ENCODE measurements around the gene IGF1R. TPM values are rescaled to one million over a fixed set of nuclear protein-coding genes. Genes with fewer than 3 reads are reported as not detected.

Gene IGF1R
- polyA plus RNA-seq, 1 experiment, result 21.6 TPM

- Histone ChIP-seq H3K9me3 (ENCODE audit: control insufficient read depth, insufficient read depth, low read length) (no peaks in the 10 kb centered on the region), H3K4me3 (ENCODE audit: low read depth, low read length) (no peak overlapping the region), H3K27ac (ENCODE audit: low read depth, low read length) (no peak overlapping the region), H3K27me3 (ENCODE audit: control insufficient read depth, insufficient read depth, low read length) (no peaks in the 10 kb centered on the region)
- no peak for DNase-seq (ENCODE audit: low read depth, low spot score)
- ChIA-PET POLR2A (interaction anchor here (0.7 kb wide), 2 partner anchors 191 to 283 kb away, joined by 4 to 5 read pairs; no protein-coding TSS in a partner anchor), CTCF (interaction anchor here (1.0 to 1.2 kb wide), 2 partner anchors 216 to 356 kb away, joined by 3 read pairs; no protein-coding TSS in a partner anchor)
- no peak for TF ChIP-seq CTCF (IDR thresholded peaks at IDR 0.05; ENCODE audit: low read depth, low read length)
Measured at GRCh38 chr15:98875309-98875708, 227.0 kb downstream of the IGF1R start.

GRCh38 chr15:98876451-98877369, 228.4 kb downstream of the IGF1R start:
- Histone ChIP-seq H3K4me3 (ENCODE audit: low read depth, low read length) (no peak overlapping the region), H3K27me3 (ENCODE audit: control insufficient read depth, insufficient read depth, low read length) (no peaks in the 10 kb centered on the region), H3K9me3 (ENCODE audit: control insufficient read depth, insufficient read depth, low read length) (no peaks in the 10 kb centered on the region), H3K27ac (ENCODE audit: low read depth, low read length) (no peak overlapping the region)
- CTCF ChIA-PET, result interaction anchor here (0.7 to 0.9 kb wide), 2 partner anchors 98 to 1795 kb away, joined by 5 to 6 read pairs; no protein-coding TSS in a partner anchor
- DNase-seq (ENCODE audit: low read depth, low spot score), result no peak
- POLR2A ChIA-PET, result no interaction called here
- TF ChIP-seq CTCF (IDR thresholded peaks at IDR 0.05; ENCODE audit: low read depth, low read length), result no peak

GRCh38 chr15:98878172-98878571, 229.8 kb downstream of the IGF1R start:
- DNase-seq (ENCODE audit: low read depth, low spot score), result no peak
- Histone ChIP-seq H3K27ac (ENCODE audit: low read depth, low read length) (peak overlapping the region; percentile 87), H3K27me3 (ENCODE audit: control insufficient read depth, insufficient read depth, low read length) (no peaks in the 10 kb centered on the region), H3K4me3 (ENCODE audit: low read depth, low read length) (no peak overlapping the region), H3K9me3 (ENCODE audit: control insufficient read depth, insufficient read depth, low read length) (no peaks in the 10 kb centered on the region)
- CTCF ChIA-PET, result no interaction called here
- TF ChIP-seq CTCF (IDR thresholded peaks at IDR 0.05; ENCODE audit: low read depth, low read length), result no peak
- POLR2A ChIA-PET, result no interaction called here

- H3K27ac ChIP-seq (ENCODE audit: low read depth, low read length), result peak overlapping the region; percentile 58
- CTCF ChIA-PET, result interaction anchor here (0.7 kb wide), 1 partner anchor 450 kb away, joined by 6 read pairs; no protein-coding TSS in a partner anchor
Measured at GRCh38 chr15:98878862-98879261, 230.5 kb downstream of the IGF1R start.

More at GRCh38 chr15:98878862-98879261, 230.5 kb downstream of the IGF1R start:
- H3K4me3 ChIP-seq (ENCODE audit: low read depth, low read length), result no peak overlapping the region
- TF ChIP-seq CTCF (IDR thresholded peaks at IDR 0.05; ENCODE audit: low read depth, low read length), result no peak
- H3K9me3 ChIP-seq (ENCODE audit: control insufficient read depth, insufficient read depth, low read length), result no peaks in the 10 kb centered on the region
- DNase-seq (ENCODE audit: low read depth, low spot score), result no peak
- POLR2A ChIA-PET, result no interaction called here
- H3K27me3 ChIP-seq (ENCODE audit: control insufficient read depth, insufficient read depth, low read length), result no peaks in the 10 kb centered on the region

All from AG04450 (cell line).